CD4-positive, alpha-beta T cell treated with Interleukin-15 for 1 hour (primary cell): ENCODE data around the gene B3GNT9.

Experiments
- DNase-seq: peaks from one replicate; pipeline ENCODE4 v3.0.0-alpha.2; 2020

The B3GNT9 gene

DNA sequence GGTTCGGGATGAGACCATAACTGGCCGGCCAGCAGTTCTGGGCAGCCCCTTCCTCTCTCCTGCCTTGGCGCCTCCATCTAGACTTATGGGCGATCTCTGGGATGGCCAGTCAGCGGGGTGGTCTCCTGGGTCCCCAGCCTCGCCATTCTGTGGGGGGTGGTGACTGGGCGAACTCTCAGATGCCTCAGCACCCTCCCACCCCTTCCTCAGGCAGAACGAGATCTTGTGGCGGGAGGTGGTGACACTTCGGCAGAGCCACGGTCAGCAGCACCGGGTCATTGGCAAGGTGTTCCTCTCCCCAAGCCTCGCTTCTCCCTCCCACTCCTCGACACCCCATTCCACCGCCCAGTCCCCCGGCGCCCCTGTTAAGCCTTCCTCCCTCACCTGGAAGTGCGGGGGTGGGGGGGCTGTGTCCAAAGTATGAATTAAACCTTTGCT is 15.3 kb upstream of the B3GNT9 start:
- DNase-seq, result no peak

DNA sequence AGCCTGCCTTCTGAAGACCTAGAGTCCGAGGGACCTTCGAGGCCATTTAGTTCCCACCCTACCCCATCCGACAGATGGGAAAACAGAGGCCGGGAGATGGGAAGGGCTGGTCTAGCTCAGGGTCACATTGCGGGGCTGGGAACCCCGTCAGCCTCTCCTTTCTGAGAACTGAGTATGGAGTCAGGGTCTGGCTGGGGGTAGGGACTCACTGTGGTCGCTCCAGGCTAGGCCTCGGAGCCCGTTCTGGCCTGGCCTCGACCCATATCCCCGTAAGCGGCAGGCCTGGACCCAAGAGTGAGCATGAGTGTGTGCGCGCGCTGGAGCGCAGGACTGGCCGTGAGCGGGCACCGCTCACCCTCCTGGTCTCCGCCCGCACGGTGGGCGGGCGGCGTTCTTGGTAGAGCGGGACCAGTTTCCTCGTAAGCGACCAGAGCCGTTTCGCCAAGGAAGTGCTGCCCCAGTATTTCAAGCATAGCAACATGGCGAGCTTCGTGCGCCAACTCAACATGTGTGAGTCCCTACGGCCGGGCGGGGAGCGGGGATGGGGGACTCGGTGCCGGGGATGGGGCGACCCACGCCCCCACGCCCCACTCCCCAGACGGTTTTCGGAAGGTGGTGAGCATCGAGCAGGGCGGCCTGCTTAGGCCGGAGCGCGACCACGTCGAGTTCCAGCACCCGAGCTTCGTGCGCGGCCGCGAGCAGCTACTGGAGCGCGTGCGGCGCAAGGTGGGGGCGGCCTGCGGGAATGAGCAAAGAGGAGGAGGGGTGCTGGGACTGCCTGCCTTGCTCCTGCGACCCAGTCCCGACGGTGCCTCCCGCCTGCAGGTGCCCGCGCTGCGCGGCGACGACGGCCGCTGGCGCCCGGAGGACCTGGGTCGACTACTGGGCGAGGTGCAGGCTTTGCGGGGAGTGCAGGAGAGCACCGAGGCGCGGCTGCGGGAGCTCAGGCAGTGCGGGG is 14.6 kb upstream of the B3GNT9 start:
- no peak for DNase-seq

DNA sequence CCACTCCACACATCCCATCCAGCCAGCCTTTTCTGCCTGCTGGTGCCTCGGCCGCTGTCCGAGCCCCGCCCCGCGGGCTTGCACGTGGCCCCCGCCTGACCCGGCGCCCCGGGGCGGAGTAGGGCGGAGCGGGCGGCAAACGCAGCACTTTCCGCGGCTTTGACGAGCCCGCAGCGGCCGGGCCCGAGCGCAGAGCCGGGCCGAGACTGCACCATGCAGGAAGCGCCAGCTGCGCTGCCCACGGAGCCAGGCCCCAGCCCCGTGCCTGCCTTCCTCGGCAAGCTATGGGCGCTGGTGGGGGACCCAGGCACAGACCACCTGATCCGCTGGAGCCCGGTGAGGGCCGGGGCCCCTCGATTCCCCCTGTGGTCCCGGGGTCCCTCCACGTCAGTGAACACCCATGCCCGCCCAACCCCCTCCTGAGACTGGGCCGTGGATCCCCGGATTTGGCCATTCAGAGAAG is 13.8 kb upstream of the B3GNT9 start, which contains the start of gene HSF4:
TSS of gene HSF4 (plus strand) at position 147 of the 463 bp plus-strand sequence. CDS start at position 214, 67 bp downstream.
- DNase-seq, result no peak

DNA sequence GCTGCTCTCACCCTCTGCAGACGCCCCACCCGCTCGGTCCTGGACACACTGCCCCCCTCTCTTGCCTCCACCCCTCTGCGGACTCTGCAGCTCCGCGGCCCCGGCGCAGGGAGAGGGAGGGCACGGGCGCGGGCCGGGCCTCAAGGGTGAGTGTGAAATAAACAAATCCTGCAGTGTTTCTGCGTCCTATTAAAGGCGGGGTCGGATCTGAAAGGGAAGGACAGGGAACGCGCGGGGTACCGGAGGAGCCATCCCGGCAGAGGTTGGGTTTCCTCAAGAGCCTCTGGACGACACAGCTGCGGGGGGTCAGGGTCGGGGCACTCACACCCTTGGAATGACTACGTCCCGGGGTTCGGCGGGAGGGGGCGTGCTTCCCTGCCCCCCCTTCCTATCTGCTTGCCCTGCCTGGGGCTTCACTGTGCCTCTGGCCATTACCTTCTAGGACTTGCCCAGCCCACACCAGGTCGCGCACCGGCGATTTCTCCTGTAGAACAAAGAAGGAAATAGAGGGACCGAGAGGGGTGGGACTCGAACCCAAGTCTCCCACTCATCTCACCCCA is 13.3 kb upstream of the B3GNT9 start:
- no peak for DNase-seq

DNA sequence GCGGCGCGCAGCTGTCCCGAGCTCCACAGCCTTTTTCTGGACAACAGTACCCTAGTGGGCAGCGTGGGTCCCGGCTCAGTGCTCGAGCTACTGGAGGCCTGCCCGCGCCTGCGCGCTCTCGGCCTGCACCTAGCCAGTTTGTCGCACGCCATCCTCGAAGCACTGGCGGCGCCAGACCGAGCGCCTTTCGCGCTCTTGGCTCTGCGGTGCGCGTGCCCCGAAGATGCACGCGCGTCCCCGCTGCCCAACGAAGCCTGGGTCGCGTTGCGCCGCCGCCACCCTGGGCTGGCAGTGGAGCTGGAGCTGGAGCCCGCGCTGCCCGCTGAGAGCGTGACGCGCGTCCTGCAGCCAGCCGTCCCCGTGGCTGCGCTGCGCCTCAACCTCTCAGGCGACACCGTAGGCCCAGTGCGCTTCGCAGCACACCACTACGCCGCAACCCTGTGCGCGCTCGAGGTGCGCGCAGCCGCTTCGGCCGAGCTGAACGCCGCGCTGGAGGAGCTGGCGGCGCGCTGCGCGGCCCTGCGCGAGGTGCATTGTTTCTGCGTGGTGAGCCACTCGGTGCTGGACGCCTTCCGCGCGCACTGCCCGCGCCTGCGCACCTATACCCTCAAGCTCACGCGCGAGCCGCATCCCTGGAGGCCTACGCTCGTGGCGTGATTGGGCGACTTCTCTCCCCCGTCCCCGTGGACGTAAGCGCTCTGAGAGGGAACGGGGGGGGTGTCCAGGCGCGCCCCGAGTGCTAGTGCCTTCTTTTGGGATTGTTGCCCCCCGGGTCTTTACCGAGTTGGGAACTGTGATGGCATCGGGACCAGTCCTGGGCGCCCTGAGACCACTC is 12.6 kb upstream of the B3GNT9 start:
- DNase-seq, result peak; percentile 42

DNA sequence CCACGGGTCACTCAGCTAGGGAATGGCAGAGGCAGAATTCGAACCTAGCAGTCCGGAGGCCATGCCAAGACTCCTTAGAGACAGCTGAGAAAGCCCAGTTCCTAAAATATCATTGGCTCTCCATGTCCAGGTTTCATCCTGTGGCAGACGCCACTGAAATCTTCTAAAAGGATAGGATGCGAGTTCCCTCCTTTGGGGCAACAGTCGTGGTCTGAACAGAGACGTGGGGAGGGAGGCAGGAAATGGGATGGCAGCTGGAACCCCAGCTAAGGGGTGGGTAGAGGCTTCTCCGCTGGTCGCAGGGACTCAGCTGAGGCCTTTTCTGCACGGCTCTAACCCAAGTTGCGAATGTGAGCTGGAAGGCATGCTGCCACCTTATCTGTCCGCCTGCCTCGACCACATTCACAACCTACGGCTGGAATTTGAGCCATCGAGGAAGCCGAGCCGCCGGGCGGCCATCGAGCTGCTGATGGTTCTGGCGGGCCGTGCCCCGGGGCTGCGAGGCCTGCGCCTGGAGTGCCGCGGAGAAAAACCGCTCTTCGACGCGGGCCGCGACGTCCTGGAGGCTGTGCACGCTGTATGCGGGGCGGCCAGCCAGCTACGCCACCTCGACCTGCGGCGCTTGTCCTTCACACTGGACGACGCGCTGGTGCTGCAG is 11.8 kb upstream of the B3GNT9 start:
- no peak for DNase-seq

DNA sequence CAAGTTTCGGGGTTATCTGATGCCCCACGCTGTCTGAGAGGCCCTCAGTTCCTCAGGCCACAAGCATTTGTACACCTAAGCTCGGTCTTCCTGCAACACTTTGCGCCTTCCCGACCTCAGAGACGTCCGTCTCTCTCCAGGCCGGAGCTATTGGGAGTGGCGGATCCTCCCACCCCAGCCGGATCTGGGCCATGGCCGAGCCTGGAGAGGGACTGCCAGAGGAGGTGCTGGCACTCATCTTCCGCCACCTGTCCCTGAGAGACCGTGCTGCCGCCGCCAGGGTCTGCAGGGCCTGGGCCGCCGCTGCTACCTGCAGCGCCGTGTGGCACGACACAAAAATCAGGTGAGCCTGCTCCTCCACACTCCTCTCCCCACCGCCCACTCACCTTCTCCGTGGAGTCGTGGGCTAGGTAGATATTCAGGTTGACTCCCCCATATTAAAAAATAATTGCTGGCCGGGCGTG is 10.8 kb upstream of the B3GNT9 start:
- DNase-seq, result no peak

DNA sequence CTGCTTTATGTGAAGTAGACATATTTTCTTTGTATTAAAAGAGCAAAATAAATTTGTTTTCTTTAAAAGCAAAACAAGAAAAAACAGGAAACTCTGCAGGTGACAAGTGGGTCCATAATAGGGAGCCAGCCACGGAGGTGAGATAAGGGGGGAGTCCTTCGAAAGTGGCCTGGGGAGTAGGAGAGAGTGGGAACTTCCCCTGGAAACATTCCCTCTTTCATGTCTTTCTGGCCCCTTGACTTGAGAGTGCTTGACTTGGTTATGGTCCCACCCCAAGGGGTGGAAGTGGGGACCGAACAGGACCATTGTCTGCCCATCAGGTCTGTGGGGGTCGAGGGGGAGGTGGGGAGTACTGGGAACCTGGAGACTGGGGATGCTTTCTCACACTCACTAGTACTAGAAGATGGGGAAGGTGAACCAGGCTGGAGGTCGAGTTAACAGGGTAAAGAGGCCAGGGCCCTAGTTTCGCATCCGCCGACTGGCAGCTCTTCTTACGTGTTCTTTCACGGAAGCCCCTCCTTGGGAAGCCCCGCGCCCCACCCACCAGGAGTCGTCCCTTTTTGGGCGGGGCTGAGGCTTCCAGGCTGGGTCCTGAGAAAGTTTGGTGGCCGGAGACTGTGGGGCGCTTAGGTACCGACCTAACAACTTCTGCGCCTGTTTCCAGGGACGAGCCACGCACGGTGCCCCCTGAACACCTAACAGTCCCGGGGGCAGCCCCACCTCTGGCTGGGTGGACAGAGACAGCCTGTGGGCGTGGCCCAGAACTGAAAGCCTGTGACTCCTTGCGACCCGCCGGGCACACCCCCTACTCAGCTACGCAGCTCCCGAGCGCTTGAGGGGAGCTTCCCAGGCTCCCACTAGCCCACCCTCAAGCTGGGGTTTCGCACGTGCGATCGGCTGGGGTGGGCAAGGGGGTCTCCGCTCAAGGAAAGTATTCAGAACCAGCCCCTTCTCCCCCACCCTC is 8.1 kb upstream of the B3GNT9 start:
- DNase-seq, result peak; percentile 89

DNA sequence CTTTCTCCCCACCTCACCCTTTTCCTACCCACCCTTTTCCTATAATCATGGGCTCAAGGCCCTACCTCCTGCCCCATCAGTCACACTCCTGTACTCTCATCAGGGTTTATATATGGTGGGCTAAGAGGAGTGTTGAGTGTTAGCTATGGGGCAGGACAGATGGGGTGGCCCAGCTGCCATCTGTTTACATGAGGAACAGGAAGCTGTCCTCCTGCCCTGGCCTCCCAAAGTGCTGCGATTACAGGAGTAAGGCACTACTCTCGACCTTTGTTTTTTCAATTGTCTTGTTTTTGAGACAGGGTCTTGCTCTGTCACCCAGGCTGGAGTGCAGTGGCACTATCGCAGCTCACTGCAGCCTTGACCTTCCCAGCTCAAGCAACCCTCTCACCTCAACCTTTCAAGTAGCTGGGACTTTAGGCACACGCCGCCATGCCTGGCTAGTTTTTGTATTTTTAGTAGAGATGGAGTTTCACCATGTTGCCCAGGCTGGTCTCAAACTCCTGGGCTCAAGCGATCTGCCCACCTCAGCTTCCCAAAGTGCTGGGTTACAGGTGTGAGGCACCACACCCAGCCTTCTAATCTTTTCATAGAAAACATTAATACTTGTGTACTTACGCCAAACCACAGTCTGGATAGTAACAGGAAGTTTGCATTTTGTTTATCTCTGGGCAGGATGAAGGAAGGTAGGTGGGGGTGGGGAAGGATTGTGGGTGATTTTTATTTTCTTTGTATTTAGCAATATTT is 7.3 kb upstream of the B3GNT9 start:
- peak; percentile 52 for DNase-seq

DNA sequence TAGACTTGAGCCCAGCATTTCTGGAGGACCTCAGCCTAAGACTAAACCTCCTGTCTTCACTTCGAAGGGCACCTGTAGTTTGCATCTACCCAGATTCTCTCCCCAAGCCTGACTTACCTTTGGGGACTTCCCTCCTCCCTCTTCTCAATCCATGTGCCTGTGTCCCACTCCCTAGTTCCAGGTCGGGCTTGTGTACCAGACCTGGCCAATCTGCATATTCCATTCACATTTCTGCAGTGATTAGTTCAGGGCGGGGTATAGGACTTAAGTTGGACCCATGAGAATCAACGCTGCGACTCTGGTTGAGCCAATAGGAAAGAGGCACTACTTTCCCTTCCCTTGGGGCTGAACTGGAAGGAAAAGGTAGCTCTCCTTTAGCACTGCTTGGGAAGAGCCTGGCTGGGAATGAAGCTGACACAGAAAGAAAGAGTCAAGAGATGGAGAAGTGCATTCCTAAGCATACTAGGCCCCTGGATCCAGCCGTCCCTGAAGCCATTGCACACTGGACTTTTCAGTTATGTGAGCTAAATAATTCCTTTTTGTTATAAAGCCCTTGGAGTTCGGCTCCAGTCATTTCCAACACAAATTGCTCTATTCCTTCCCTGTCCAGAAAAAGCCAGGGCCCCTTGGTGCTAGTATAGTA is 6.4 kb upstream of the B3GNT9 start:
- DNase-seq, result no peak

DNA sequence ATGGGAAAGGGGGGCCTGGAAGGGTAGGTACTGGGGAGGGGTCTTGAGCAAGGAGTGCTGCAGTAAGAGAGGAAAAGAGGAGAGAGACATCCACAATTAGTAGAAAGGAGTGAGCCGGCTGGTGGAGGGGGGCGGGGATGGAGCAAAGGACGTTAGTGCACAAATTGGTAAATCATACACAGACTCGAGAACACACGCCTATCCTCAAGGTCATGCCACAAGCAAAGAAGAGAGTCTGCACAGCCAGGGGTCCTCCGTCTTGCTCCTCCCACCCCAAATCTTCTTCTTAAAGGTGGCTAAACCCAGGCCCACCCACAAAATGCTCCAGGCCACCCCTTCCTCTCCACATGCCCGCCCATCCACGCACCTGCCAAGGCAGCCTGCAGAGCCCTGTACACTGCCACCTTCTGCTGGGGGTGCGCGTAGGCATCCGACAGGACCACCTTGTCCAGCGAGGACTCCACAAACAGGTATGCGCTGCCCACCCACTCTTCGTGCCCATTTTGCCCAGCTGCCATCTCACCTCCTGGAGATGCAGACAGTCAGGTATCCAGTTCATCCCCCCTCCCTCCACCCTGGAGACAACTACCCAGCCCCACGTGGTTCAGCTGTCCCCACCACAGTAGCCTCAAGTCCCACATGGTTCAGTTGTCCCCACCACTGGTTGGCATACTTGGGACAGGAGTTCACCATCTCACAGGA is 5.5 kb upstream of the B3GNT9 start:
- DNase-seq, result no peak

DNA sequence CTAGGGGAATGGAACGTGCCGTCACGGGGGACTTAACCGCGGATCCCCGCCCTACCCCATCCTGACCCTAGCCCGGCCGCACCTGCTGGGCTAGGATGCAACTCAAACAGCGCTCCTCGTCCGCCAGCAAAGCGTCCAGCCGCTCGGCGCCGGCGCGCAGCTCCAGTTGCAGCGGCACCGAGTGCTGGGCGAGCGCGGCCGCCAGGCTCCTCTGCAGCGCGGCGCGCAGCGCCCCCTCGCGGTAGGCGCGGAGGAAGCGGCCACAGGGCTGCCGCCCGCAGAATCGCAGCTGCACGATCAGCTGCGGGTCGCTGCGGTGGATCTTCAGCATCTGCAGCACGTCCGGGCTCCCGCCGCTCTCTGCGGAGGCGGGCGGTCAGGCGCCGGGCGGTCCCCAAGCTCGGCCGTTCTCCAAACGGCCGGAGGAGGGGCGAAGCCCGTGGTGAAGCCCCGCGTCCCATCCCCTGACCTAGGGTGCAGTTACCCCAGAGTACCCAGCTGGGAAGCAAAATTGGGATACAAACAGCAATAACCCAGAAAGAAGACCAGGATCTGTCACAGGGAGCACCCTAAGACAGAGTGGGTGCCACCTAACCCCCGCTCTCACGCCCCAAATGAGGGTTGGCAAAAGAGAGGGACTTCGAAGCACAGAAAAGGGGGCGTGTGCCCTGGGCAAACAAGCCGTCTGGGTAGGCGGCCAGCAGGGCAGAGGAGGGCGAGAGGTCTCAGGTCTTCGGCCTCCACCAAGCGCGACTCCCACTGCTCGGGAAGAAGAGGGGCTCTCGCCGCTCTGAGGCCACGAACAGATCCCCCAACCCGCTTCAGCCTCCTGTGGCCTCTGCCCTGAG is 4.7 kb upstream of the B3GNT9 start:
- DNase-seq, result peak; percentile 71

DNA sequence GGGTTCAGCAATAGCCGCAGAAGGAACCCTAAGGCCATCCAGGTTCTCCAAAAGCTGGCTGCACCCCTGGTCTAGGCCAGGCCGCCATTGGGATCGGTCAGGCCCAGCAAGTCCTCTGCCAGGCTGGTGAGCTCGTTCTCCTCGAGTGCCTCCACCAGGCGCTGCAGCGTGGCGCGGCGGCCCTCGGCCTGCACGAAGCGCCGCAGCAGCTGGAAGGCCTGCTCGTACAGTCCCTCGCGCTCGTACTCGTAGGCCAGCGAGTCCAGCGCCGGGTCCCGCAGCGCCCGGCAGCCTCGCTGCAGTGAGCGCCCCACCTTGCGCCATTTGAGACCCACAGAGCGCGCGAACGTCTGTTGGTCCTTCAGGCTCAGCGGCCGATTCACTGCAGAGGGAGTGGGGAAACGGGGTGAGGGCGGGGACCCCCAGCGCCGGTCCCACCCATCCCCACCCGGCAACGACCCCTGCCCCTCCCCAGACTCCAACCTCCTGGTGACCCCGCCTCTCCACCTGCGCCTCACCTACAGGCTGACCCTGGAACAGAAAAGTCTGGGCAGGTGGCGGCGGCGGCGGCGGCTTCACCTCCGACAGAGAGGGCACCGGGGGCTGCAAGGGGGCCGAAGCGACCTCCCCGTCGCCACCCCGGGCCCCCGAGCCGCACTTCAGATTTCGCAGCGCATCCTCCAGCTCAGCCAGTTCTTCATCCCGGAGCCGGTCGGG is 3.9 kb upstream of the B3GNT9 start:
- no peak for DNase-seq

DNA sequence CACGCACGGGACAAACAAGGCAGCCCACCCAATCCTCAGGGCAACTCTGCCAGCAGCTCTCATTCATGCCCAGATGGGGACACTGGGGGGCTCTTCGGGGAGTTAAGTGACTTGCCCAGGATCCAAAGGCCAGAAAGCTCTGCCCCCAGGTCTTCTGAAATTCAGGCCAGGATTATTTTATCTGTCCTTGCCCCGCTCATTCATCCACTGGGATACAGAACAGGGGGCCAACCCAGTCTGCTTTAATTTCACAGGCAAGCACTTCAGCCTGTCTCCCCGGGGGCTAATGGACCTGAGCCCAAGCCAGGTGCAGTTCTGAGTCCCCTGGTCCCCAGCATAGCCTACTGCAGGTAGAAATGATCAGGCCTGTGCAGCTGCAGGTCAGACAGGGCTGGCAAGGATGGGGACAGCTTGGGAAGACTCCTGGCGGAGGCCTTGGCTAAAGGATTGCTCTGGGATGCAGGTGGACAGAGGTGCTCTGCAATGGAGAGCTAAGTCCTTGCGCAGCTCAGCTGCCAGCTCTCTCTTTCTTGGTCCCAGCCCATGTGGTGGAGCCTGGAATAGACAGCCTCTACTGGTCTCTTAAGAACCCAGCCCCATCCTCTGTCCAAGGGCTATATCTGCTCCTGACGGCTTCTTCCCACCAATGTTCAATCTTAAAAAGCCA is 766 bp upstream of the B3GNT9 start:
- DNase-seq, result no peak

DNA sequence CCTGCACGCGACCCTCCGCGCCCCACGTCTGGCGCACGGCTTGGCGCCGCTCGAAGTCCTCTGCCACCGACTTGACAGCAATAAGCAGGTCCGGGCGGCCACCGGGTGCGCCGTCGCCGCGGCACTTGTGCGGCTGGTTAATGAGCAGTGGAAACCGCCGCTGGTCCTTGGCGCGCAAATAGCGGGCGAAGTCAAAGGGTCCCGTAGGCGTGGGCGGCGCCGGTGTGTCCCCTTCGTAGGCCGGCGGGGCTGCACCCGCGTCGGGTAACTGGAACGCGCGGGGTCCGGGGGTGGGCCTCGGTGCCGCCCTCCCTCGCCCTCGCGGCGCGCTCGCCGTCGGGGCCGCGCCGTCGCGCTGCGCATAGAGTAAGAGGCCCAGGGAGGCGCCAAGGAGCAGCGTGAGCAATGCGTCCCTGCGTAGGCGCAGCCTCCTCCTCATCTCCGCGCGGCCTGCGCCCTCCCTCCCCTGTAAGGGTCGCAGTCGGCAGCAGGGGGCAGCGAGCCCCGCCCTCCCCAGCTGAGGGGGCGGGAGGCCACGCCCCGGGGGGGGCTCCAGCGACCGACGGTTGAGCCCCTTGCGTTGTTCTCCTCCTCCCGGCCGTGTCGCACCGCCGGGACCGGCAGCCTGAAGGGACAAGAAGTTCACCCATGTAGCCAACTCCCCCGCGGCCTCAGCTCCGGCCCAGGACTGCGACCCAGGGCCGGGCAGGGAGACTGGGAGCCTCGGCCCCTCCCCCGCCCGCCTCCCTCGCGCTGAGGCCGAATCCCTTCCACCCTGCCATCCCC is 558 bp downstream of the B3GNT9 start:
- DNase-seq, result no peak
